NCI-H510A treated with DMSO at 0.1 percent for 48 hours (cell line): Measurements from ENCODE around the gene HSPB6.

Source experiments
- DNase-seq: peaks from one replicate; lab custom pipeline; 2025; lab: John Stamatoyannopoulos, UW

Gene HSPB6

DNA sequence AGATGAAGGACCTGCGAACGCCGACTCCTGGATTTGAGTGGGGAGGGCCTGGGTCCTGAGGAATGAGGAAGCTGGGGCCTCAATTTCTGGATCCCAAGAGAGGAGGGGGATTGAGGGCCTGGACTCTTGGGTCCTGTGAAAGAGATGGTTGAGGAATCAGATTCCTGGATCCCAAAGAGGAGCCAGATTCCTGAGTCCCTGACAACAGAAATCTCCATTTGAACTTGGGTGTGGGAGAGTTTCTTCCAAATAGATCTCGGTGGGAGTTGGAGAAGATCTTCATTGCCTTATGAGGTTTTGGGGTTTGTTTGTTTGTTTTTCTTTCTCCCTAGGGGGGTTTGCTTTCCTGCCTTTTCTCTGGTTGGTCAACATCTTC, 10.8 kb downstream of the HSPB6 start:
- no peak for DNase-seq

DNA sequence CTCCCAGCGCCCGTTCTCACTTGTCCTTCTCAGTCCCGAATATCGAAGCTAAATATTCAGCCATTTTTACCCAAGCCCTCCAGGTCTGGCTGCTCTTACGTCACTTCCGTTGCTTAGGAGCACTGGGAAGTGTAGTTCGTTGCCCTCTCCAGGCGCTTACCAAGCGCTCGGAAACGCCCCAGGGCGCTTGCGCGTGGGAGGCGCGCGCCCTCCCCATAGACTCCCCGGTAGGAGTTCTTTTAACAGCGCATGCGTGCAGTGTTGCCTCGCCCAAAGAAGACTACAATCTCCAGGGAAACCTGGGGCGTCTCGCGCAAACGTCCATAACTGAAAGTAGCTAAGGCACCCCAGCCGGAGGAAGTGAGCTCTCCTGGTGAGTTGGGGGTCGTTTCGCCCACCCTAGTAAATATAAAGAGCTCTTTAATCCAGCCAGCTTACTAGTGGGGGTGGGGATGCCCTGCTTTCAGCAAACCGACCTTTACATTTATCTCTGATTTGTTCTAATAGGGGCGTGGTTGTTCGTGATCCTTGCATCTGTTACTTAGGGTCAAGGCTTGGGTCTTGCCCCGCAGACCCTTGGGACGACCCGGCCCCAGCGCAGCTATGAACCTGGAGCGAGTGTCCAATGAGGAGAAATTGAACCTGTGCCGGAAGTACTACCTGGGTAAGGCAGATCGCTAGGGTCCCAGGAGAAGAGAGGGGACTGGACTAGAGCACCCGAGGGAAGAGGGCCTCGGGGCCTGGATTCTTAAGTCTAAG, 11.3 kb downstream of the HSPB6 start, which contains the start of the genes PSENEN and U2AF1L4:
PSENEN (plus strand) TSS at position 324 of the 759 bp plus-strand sequence; CDS start at position 604, 280 bp downstream.
U2AF1L4 (minus strand) TSS at position 91 of the 759 bp plus-strand sequence; CDS start at position 64, 27 bp downstream.
- DNase-seq = peak; percentile 97

DNA sequence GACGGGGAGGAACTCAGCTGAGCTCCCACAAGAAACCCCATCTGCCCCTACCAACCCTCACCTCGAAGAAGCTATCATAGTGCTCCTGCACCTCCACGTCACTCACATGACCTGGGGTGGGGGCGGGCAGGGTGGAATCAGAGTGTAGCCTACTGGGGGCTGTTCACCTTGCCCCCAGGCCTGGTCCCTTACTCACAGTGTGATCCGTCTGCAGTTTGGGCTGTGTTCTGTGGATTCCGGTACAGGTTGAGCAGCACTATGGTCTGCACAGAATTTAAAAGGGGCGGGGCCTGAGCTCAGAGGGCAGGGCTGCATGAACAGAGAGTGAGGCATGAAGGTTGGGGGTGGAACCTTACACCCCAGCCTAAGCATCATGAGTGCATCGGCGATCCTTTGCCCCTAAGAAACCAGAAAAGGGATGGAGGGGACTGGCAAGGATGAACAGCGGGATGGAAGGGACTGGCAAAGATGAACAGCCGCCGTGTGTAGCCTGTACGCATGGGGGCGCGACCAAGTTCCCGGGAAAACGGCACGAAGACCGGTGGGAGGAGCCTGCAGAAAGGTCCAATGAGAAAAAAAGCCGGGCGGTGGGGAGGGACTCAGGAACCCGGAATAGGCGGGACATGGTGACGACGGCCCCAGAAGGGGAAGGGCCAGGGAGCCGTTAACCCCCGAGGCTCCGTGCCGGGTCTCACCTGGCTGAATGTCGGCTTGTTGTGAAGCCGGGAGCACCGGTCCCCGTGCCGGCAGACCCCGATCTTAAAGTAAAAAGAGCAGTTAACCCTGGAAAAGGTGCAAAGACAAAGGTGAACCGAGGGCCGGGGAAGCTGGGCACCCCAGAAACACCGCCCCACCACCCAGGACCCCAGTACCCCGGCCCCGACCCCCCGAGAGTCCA, 12.2 kb downstream of the HSPB6 start:
- peak; percentile 93 for DNase-seq

DNA sequence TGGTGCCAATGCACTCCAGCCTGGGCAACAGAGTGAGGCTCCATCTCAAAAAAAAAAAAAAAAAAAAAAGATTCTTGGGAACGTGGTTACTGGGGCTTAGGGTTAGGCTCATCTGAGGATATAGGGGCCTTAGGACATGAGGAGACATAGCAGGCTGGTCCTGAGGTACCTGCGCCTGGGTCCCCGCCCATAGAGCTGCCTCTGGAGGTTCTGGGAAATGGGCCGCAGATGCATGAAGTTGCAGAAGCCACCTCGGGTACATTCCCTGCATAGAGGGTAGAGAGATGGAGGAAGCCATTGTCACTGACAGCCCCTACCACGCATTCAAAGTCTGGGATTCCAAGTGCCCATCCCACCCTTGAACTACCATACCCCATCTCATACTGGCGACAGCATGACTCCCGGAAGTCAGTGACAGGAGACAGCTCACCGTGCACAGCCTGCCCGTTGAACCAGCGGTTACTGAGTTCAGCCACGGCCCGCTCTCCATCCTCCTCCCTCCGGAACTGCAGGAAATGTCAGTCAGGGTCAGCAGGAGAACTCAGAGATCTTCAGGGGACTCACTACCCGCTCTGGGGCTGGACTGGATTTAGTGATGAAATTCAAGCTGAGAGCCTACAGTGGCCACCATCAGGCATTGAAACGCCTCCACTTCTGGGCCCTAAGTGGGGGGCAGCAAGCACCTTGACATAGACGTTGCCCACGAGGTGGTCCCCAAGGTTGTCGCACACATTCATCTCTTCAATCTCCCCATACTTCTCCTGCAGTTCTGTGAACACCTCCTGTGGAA, 13.0 kb downstream of the HSPB6 start:
- no peak for DNase-seq

DNA sequence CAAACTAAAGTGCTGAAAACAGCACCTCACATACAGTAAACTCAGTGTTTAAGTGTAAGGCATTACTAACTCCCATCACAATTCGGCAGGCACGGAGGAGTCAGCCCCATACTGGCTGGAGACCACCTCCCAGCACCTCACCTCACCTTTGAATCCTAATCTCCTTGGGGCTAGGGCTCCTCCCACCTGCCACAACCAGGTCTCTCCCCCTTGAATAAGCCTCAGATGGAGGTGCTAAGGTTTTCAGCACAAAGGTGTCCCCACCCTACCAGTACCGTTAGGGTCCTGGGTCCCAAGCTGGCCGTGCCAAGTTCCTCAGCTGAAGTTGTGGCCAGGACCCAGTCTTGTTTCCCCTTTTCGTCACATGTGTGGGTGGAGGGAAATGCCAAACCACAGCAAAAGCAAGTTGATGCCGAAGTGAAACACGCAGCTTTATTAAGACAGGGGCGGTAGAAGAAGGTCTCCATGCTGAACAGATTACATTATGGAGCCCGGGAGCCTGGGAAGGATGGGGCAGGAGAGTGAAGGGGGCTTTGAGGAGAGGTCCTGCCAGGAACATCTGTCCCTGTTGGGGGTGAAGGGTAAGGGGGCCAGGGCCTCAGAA, 14.6 kb downstream of the HSPB6 start, which contains the start of gene IGFLR1:
IGFLR1 (minus strand) TSS at position 332 of the 604 bp plus-strand sequence. CDS start 1,272 bp downstream, outside the sequence.
- no peak for DNase-seq

DNA sequence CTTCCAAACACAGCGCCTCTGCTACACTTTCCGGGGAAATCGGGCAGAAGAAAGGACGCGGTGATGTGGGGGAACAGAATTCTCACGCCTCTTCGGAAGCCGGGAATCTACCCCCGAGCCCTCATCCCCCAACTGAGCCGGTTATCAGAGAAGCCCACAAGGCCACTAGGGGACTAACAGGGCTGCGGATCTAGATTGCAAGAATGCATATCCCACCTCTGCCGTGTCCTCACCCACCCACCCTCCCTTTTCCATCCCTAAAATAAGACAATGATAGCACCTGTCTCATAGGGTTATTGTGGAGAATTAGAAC, 15.7 kb downstream of the HSPB6 start:
- DNase-seq = no peak

DNA sequence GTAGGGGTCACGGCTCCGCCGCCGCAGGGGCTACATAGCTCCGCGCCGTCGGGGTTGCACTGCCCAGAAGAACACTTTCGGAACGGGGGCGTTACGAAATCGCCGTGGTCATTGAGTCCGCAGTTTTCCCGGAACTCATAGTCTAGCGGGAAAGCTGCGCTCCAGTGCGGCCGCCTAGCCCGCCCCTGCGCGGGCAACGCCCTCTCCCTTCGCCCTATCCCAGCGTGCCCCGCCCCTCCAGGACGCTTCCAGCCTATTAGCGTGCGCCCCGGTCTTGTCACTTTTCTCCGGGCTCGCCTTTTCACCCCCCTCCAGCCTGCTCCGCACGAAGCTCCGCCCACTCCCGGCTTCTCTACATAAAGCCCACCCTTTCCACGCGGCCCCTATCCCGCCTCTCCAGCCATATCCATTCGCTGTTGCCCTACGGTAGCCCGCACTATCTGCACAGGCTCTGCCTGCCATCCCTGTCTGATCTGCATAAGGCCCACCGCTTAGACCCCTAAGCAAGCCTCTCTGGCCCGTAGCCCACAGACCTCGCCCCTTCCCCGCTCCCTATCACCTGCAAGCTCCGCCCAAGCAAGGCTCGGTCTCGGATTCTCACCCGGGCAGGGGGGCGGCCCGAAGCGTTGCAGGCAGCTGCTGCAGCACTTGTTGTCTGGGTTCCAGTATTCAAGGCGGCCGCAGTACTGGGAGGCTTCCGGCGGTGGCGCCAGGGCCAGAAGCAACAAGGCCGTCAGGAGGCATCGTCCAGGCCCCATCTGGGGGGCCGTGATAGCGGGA, 16.2 kb downstream of the HSPB6 start:
- DNase-seq = peak; percentile 99

DNA sequence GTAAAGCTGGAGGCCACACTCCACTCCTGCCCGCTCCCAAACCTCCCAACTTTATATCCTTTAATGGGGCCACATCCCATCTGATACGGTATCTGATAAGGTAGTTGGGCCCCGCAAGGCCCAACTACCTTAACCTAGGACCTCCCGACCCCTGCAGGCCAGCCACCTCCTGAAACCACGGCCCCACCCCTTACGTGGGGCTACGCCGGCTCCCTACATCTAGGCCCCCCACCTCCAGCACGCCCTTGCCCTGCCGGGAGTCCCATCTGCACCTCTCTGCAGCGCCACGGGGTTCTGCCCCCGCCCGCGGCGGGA, 16.8 kb downstream of the HSPB6 start:
- DNase-seq = no peak

DNA sequence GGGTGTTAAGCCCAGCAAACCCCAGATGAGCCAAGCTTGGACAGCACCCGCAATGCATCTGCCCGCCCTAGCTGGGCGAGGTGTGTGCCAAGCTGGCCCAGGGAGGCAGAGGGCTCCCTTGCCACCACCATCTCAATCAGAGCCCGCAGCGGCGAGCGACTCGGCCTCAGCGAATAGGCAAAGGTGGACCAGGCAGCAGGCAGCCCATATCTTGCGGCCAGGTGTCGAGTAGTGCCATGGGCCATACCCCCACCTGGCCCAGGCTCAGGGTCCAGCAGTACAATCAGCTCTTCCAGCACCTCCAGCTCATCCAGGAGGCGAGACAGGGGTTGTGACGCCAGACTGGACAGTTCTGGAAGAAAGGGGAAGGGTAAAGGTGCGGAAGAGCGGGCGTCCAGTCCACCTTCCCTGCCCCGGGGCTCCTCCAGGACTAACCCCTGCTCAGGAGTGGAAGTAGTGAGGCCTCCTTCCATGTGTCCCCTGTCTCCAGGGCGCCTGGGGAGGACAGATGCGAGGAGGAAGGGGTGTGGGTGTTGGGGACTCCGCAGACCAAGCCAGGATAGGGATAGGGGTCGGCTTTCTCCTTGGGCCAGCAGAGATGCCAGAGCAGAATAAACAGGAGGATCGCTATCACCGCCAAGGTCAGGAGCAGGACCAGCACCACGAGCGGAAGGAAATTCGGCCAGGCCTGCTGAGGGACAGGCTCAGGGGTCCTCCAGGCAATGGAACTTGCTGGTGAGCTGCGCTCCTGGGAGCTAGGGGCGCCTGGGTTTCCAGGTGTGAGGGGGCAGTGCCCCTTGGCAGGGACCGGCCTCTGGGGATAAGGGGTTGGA, 17.3 kb downstream of the HSPB6 start:
- DNase-seq = no peak

DNA sequence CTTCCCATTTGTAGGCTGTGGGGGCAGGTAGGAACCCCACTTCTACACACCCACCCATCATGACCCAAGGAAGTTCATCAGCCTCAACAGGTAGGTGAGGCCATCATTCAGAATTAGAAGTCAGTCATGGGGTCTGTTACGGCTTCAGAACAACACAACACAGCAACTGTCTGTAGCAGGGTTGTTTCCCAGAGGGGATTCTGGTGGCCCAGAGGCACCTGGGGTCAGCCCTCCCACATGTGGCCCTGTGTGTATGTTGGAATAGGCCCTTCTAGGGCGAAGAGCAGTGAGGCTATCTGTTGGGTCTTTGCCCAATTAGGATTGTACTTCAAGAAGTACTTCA, 18.0 kb downstream of the HSPB6 start:
- no peak for DNase-seq

DNA sequence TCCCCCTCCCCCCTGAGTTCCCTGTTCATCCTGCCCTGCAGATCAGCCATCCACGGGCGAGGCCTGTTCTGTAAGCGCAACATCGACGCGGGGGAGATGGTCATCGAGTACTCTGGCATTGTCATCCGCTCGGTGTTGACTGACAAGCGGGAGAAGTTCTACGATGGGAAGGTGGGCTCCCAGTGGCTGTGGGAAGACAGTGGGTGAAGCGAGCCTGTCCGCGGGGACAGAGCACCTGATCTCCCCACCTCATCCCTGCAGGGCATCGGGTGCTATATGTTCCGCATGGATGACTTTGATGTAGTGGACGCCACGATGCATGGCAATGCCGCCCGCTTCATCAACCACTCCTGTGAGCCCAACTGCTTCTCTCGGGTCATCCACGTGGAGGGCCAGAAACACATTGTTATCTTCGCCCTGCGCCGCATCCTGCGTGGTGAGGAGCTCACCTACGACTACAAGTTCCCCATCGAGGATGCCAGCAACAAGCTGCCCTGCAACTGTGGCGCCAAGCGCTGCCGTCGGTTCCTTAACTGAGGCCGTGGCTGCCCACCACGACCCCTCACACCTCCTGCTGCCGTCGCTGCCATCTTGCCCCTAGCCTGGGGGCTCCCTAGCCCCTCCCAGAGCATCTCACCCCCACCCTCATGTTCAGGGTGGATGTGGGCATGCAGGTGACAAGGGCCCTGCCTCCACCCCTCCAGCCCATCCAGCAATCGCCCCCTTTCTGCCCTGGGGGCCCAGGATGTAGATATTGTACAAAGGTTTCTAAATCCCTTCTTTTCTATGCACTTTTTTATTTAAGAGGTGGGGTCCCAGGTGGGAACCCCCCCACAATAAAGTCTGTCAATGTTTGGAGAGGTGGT, 18.6 kb downstream of the HSPB6 start:
- no peak for DNase-seq

DNA sequence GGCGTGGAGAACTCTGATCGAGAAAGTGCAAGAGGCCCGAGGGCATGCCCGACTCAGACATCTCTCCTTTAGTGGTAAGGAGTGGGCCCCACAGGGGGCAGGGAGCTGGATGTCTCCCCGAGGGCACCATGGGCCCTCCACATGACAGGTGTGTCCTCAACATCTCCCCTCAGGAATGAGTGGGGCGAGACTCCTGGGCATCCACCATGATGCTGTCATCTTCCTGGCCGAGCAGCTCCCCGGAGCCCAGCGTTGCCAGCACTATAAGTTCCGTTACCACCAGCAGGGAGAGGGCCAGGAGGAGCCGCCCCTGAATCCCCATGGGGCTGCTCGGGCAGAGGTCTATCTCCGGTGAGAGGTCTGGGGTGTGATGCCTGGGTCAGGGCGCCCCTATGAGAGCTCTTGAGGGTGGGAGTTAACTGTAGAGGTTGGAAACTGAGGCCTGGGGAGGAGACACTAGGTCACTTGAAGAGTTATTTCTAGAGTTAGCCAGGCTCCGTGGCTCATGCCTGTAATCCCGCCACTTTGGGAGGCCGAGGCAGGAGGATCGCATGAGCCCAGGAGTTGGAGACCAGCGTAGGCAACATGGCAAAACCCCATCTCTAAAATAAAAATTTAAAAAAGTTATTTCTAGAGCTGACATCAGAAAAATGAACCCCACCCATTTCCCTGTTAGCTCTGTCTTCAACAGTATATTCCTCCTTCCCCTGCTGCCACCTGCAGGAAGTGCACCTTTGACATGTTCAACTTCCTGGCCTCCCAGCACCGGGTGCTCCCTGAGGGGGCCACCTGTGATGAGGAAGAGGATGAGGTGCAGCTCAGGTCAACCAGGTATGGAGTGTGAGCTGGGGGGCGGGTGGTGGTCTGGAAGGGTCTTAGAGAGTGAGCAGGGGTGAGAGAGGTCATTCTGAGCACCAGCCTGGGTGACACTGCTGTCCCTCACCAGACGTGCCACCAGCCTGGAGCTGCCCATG, 19.6 kb downstream of the HSPB6 start:
- DNase-seq = no peak

DNA sequence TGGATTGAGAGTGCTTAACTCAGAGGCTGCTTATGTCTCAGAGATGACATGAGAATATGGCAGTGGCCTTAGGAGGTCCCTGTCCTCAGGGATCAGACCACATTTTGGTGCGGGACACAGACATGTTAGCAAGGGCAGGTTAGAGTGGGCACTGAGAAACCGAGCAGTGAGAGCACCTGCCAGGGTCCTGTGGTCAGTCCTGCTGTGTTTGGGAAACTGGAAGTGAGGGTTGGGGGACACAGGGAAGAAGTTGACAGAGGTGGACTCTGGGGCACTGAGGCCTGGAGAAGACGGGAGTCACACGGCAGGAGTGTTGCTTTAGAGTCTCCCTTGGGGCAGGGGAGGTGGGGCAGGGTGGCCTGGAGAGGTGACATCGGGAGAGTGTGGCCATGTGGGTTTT, 21.9 kb downstream of the HSPB6 start:
- no peak for DNase-seq

DNA sequence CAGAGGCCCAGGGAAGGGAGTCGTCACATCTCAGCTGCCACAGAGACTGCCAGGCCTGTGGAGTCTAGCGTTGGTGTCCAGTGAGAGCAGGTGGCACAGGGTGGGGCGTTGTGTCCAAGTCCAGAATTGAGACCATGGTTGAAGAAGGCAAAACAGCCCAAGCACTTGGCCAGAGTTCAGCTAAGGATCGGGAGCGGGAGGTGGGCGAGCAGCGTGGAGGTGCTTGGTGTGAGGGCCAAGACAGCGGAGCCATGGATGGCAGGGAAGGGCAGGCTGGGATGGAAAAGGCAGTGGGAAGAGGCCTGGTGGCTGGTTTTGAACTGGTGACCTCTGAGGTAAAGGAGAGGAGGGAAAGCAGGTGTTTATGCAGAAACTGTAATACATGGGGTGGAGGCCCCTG, 22.6 kb downstream of the HSPB6 start:
- no peak for DNase-seq

DNA sequence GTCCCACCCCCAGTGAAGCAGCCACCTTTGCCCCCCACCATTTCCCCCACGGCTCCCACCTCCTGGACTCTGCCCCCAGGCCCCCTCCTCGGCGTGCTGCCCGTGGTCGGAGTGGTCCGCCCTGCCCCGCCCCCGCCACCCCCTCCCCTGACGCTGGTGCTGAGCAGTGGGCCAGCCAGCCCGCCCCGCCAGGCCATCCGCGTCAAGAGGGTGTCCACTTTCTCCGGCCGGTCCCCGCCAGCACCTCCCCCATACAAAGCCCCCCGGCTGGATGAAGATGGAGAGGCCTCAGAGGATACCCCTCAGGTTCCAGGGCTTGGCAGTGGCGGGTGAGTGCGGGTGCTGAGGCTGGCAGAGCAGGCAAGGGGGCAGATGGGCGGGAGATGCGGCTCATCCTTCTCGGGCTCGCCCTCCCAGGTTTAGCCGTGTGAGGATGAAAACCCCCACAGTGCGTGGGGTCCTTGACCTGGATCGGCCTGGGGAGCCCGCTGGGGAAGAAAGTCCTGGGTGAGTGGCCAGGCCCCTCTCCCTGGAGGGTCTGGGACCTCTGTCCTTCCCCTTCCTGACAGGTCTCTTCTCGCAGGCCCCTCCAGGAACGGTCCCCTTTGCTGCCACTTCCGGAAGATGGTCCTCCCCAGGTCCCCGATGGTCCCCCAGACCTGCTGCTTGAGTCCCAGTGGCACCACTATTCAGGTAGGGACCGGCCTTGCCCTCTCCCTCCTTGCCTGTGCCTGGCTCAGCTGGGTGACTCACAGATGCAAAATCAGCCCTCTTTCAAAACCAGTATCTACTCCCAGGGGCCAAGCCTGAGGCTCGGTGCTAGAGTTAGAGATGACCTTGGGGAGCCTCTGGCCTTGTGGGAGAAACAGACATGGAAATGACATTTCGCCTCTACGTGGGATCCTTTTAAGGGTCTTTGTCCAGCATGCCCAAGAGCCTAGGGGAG, 23.4 kb downstream of the HSPB6 start:
- DNase-seq = no peak

DNA sequence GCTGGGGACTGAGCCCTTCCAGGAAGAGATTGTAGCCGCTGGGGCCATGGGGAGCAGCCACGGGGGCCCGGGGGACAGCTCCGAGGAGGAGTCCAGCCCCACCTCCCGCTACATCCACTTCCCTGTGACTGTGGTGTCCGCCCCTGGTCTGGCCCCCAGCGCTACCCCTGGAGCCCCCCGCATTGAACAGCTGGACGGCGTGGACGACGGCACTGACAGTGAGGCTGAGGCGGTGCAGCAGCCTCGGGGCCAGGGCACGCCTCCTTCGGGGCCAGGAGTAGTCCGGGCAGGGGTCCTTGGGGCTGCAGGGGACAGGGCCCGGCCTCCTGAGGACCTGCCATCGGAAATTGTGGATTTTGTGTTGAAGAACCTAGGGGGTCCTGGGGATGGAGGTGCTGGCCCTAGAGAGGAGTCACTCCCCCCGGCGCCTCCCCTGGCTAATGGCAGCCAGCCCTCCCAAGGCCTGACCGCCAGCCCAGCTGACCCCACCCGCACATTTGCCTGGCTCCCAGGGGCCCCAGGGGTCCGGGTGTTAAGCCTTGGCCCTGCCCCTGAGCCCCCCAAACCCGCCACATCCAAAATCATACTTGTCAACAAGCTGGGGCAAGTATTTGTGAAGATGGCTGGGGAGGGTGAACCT, 24.2 kb downstream of the HSPB6 start:
- no peak for DNase-seq
